Measurements from ENCODE around the gene SNW1. TPM values are rescaled to one million over a fixed set of nuclear protein-coding genes. Genes with fewer than 3 reads are reported as not detected.

SNW1 gene
- total RNA-seq, 1 donor from 2014 or later = 66.4 TPM

DNA sequence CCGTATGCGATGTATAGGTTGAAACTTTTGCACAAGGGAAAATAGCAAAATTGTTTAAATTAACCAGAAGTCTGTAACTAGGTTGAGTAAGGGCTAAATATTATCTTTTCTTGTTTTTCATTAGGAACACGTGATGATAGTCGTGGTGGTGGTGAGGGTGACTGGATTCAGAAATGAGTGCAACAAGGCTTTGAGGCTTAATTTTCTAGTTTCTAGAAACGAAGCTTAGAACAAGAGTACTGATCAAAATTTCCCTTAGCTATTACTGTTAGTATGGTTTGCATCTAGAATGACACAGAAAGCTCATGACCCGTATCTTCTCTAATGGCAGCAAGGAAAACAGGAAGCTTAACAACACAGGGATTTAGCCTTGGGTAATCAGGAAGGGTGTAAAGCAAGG is 46.0 kb downstream of the SNW1 start:
- no peak for DNase-seq (ENCODE audit: low read depth)
- TF ChIP-seq, protein P1, sequence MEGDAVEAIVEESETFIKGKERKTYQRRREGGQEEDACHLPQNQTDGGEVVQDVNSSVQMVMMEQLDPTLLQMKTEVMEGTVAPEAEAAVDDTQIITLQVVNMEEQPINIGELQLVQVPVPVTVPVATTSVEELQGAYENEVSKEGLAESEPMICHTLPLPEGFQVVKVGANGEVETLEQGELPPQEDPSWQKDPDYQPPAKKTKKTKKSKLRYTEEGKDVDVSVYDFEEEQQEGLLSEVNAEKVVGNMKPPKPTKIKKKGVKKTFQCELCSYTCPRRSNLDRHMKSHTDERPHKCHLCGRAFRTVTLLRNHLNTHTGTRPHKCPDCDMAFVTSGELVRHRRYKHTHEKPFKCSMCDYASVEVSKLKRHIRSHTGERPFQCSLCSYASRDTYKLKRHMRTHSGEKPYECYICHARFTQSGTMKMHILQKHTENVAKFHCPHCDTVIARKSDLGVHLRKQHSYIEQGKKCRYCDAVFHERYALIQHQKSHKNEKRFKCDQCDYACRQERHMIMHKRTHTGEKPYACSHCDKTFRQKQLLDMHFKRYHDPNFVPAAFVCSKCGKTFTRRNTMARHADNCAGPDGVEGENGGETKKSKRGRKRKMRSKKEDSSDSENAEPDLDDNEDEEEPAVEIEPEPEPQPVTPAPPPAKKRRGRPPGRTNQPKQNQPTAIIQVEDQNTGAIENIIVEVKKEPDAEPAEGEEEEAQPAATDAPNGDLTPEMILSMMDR (IDR thresholded peaks at IDR 0.05; ENCODE audit: insufficient read depth, low read length, poor library complexity, severe bottlenecking) = no peak
- H3K36me3 ChIP-seq (ENCODE audit: control insufficient read depth, insufficient read depth, low read length) = peaks cover 3% of the 10 kb centered on the region
- H3K27me3 ChIP-seq (ENCODE audit: control insufficient read depth, insufficient read depth, low read length) = no peaks in the 10 kb centered on the region
- no peak overlapping the region for H3K4me3 ChIP-seq (ENCODE audit: low read depth, low read length)

- Histone ChIP-seq H3K36me3 (ENCODE audit: control insufficient read depth, insufficient read depth, low read length) (peaks cover 3% of the 10 kb centered on the region), H3K4me3 (ENCODE audit: low read depth, low read length) (no peak overlapping the region), H3K27me3 (ENCODE audit: control insufficient read depth, insufficient read depth, low read length) (no peaks in the 10 kb centered on the region)
- DNase-seq (ENCODE audit: low read depth) = no peak
- TF ChIP-seq, protein P1 (IDR thresholded peaks at IDR 0.05; ENCODE audit: insufficient read depth, low read length, poor library complexity, severe bottlenecking) = no peak
Measured at GRCh38 chr14:77710364-77710763, 50.6 kb downstream of the SNW1 start.

- H3K27me3 ChIP-seq (ENCODE audit: control insufficient read depth, insufficient read depth, low read length) = no peaks in the 10 kb centered on the region
- TF ChIP-seq, protein P1 (IDR thresholded peaks at IDR 0.05; ENCODE audit: insufficient read depth, low read length, poor library complexity, severe bottlenecking) = no peak
- no peak overlapping the region for H3K4me3 ChIP-seq (ENCODE audit: low read depth, low read length)
- H3K36me3 ChIP-seq (ENCODE audit: control insufficient read depth, insufficient read depth, low read length) = peaks cover 1% of the 10 kb centered on the region
- DNase-seq (ENCODE audit: low read depth) = no peak
Measured at GRCh38 chr14:77709412-77709811, 51.5 kb downstream of the SNW1 start.

- DNase-seq (ENCODE audit: low read depth) = no peak
- H3K36me3 ChIP-seq (ENCODE audit: control insufficient read depth, insufficient read depth, low read length) = peaks cover 1% of the 10 kb centered on the region
- TF ChIP-seq, protein P1 (IDR thresholded peaks at IDR 0.05; ENCODE audit: insufficient read depth, low read length, poor library complexity, severe bottlenecking) = no peak
- H3K27me3 ChIP-seq (ENCODE audit: control insufficient read depth, insufficient read depth, low read length) = no peaks in the 10 kb centered on the region
- H3K4me3 ChIP-seq (ENCODE audit: low read depth, low read length) = peak overlapping the region; percentile 87
Measured at GRCh38 chr14:77708749-77709148, 52.2 kb downstream of the SNW1 start.

- peak; percentile 32 for DNase-seq (ENCODE audit: low read depth)
- TF ChIP-seq, protein P1 (IDR thresholded peaks at IDR 0.05; ENCODE audit: insufficient read depth, low read length, poor library complexity, severe bottlenecking) = no peak
- H3K27me3 ChIP-seq (ENCODE audit: control insufficient read depth, insufficient read depth, low read length) = no peaks in the 10 kb centered on the region
- H3K4me3 ChIP-seq (ENCODE audit: low read depth, low read length) = peak within 1 kb of the TSS; percentile 87
- peaks cover 1% of the 10 kb centered on the region for H3K36me3 ChIP-seq (ENCODE audit: control insufficient read depth, insufficient read depth, low read length)
Measured at GRCh38 chr14:77707724-77708408, 53.1 kb downstream of the SNW1 start, which contains the start of the genes ALKBH1 and SLIRP. TSS of gene ALKBH1 (minus strand) at chr14:77708023. CDS start at chr14:77708004, 19 bp downstream. TSS of gene SLIRP (plus strand) at chr14:77708103. CDS start at chr14:77708112, 9 bp downstream.

GRCh38 chr14:77707355-77707723 is 53.6 kb downstream of the SNW1 start:
- peak overlapping the region; percentile 87 for H3K4me3 ChIP-seq (ENCODE audit: low read depth, low read length)
- DNase-seq (ENCODE audit: low read depth) = no peak
- TF ChIP-seq, protein P1 (IDR thresholded peaks at IDR 0.05; ENCODE audit: insufficient read depth, low read length, poor library complexity, severe bottlenecking) = peak; percentile 43
- no peaks in the 10 kb centered on the region for H3K36me3 ChIP-seq (ENCODE audit: control insufficient read depth, insufficient read depth, low read length)
- no peaks in the 10 kb centered on the region for H3K27me3 ChIP-seq (ENCODE audit: control insufficient read depth, insufficient read depth, low read length)
